ENCODE measurements around the gene NSL1. TPM values are rescaled to one million over a fixed set of nuclear protein-coding genes. Genes with fewer than 3 reads are reported as not detected.
A peak's percentile ranks its signal among the peaks of the same experiment; 100 is the strongest.
"Not testable (repeated sequence)": the region's sequence is repeated elsewhere in the genome, so short reads cannot be mapped to it uniquely, and the experiment has no call there.

Gene NSL1
- total RNA-seq, 1 donor: 28.2 TPM

DNA sequence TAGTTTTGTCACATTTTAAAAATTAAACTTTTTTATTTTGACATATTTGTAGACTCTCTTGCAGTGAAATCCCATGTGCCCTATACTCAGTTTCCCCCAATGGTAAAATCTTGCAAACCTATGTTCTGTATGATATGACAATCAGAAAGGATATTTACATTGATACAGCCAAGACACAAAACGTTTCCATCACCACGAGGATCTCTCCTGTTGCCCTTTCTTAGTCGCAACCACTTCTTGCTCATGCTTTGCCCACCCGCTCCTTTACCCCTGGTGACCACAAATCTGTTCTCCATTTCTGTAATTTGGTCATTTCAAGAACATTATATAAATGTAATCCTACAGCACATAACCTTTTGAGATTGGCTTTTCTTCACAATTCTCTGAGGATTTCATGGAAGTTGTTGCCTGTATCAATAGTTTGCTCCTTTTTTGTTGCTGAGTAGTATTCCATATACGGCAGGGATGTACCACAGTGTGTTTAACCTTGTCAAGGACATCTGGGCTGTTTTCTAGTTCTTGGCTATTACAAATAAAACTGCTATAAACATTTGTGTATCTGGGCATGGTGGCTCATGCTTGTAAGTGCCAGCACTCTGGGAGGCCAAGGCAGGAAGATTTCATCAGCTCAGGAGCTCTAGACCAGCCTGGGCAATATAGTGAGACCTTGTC lies 78.0 kb downstream of the NSL1 start:
- TF ChIP-seq, protein P1, sequence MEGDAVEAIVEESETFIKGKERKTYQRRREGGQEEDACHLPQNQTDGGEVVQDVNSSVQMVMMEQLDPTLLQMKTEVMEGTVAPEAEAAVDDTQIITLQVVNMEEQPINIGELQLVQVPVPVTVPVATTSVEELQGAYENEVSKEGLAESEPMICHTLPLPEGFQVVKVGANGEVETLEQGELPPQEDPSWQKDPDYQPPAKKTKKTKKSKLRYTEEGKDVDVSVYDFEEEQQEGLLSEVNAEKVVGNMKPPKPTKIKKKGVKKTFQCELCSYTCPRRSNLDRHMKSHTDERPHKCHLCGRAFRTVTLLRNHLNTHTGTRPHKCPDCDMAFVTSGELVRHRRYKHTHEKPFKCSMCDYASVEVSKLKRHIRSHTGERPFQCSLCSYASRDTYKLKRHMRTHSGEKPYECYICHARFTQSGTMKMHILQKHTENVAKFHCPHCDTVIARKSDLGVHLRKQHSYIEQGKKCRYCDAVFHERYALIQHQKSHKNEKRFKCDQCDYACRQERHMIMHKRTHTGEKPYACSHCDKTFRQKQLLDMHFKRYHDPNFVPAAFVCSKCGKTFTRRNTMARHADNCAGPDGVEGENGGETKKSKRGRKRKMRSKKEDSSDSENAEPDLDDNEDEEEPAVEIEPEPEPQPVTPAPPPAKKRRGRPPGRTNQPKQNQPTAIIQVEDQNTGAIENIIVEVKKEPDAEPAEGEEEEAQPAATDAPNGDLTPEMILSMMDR (IDR thresholded peaks at IDR 0.05; ENCODE audit: extremely low read depth, low read depth, low read length): no peak
- DNase-seq (ENCODE audit: insufficient read length, low spot score, missing footprints): no peak
- no peak overlapping the region for H3K4me2 ChIP-seq (ENCODE audit: insufficient read depth, low read length)
- no peak overlapping the region for H3K4me3 ChIP-seq (ENCODE audit: insufficient read depth, low read length)
- no peak overlapping the region for H2AFZ ChIP-seq (ENCODE audit: low read length)
- no peaks in the 10 kb centered on the region for H3K27me3 ChIP-seq (ENCODE audit: insufficient read depth, low read length)
- no peak overlapping the region for H3K27ac ChIP-seq (ENCODE audit: low read depth, low read length)
- H3K36me3 ChIP-seq (ENCODE audit: insufficient read depth, low read length): no peaks in the 10 kb centered on the region
- peaks cover 7% of the 10 kb centered on the region for H3K4me1 ChIP-seq (ENCODE audit: insufficient read depth, low read length)
- H3K9me3 ChIP-seq (ENCODE audit: low read depth, low read length): no peaks in the 10 kb centered on the region
- no peaks in the 10 kb centered on the region for H4K20me1 ChIP-seq (ENCODE audit: insufficient read depth, low read length)
- no peaks in the 10 kb centered on the region for H3K79me2 ChIP-seq (ENCODE audit: insufficient read depth, low read length)

DNA sequence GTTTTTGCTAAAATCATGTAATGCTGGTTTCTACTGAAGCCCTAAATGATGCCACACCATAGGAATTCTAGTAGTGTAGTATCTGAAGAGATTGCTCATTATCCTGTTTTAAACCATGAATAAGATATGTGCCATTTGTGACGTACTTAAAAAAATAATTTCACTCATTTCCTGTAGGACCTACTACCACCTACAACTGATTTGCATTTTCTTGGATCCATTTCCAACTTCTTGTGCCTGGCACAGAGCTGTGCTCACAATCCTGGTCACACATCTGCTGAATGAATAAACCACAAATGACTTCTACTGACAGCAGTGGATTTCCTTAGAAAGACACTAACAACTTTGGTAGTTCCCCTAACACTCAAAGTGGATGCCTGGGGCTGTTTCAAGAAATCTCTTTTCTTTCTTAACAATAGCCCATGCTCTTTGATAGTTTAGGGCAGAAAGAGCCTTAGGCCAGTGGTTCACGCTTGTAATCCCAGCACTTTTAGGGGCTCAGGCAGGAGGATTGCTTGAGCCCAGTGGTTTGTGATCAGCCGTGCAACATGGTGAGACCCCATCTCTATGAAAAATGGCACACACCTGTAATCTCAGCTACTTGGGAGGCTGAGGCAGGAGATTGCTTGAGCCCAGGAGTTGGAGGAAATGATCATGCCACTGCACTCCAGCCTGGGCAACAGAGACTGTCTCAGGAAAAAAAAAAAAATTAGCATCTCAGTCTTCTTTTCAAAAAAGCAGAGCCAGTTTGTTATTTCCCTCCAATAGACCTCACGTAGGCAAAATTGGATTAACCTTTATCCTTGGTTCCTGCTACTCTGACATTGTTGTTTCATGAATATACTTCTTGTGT lies 78.9 kb downstream of the NSL1 start:
- no peak overlapping the region for H3K4me2 ChIP-seq (ENCODE audit: insufficient read depth, low read length)
- H4K20me1 ChIP-seq (ENCODE audit: insufficient read depth, low read length): no peaks in the 10 kb centered on the region
- no peaks in the 10 kb centered on the region for H3K9me3 ChIP-seq (ENCODE audit: low read depth, low read length)
- TF ChIP-seq, protein P1 (IDR thresholded peaks at IDR 0.05; ENCODE audit: extremely low read depth, low read depth, low read length): no peak
- H3K27me3 ChIP-seq (ENCODE audit: insufficient read depth, low read length): no peaks in the 10 kb centered on the region
- H2AFZ ChIP-seq (ENCODE audit: low read length): peak overlapping the region; percentile 59
- H3K36me3 ChIP-seq (ENCODE audit: insufficient read depth, low read length): no peaks in the 10 kb centered on the region
- H3K79me2 ChIP-seq (ENCODE audit: insufficient read depth, low read length): no peaks in the 10 kb centered on the region
- peak; percentile 82 for DNase-seq (ENCODE audit: insufficient read length, low spot score, missing footprints)
- H3K4me1 ChIP-seq (ENCODE audit: insufficient read depth, low read length): peaks cover 7% of the 10 kb centered on the region
- peak overlapping the region; percentile 77 for H3K27ac ChIP-seq (ENCODE audit: low read depth, low read length)
- no peak overlapping the region for H3K4me3 ChIP-seq (ENCODE audit: insufficient read depth, low read length)

DNA sequence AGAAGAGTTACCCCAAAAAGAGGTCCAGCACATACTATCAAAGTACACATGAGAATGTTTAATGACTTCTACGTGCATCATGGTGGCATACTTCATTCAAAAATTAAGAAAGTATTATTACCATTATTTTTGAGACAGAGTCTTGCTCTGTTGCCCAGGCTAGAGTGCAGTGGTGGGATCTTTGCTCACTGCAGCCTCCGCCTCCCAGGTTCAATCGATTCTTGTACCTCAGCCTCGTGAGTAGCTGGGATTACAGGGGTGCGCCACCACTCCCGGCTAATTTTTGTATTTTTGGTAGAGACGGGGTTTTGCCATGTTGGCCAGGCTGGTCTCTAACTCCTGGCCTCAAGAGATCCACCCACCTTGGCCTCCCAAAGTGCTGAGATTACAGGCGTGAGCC lies 79.6 kb downstream of the NSL1 start:
- peak overlapping the region; percentile 77 for H3K27ac ChIP-seq (ENCODE audit: low read depth, low read length)
- not testable (repeated sequence) for H3K9me3 ChIP-seq (ENCODE audit: low read depth, low read length); H3K4me1 ChIP-seq (ENCODE audit: insufficient read depth, low read length); H3K4me2 ChIP-seq (ENCODE audit: insufficient read depth, low read length); H3K36me3 ChIP-seq (ENCODE audit: insufficient read depth, low read length); H3K27me3 ChIP-seq (ENCODE audit: insufficient read depth, low read length); H2AFZ ChIP-seq (ENCODE audit: low read length); H3K79me2 ChIP-seq (ENCODE audit: insufficient read depth, low read length); H3K4me3 ChIP-seq (ENCODE audit: insufficient read depth, low read length); H4K20me1 ChIP-seq (ENCODE audit: insufficient read depth, low read length); DNase-seq (ENCODE audit: insufficient read length, low spot score, missing footprints)

DNA sequence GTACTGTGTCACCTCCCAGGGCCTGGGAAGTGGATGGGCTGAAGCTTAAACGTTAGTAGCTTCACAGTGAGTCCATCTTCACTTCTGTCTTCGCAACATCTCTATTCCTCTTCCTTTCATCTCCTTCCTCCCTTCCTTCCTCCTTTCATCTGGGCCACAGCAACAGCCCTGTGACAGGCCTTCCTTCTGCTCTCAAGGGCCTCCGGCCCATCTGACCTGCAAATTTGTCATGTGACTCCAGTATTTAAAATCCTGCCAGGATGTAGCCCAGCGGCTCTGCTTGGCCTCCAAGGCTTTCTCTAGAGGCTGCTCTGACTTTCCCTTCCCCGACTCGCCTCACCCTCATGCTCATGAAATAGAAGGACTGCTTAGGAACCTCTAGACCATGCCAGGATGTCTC lies 81.0 kb downstream of the NSL1 start:
- Histone ChIP-seq H2AFZ (ENCODE audit: low read length) (no peak overlapping the region), H3K79me2 (ENCODE audit: insufficient read depth, low read length) (no peaks in the 10 kb centered on the region), H3K36me3 (ENCODE audit: insufficient read depth, low read length) (no peaks in the 10 kb centered on the region), H3K27me3 (ENCODE audit: insufficient read depth, low read length) (no peaks in the 10 kb centered on the region), H4K20me1 (ENCODE audit: insufficient read depth, low read length) (no peaks in the 10 kb centered on the region), H3K4me1 (ENCODE audit: insufficient read depth, low read length) (peaks cover 7% of the 10 kb centered on the region), H3K9me3 (ENCODE audit: low read depth, low read length) (no peaks in the 10 kb centered on the region), H3K27ac (ENCODE audit: low read depth, low read length) (no peak overlapping the region), H3K4me2 (ENCODE audit: insufficient read depth, low read length) (no peak overlapping the region), H3K4me3 (ENCODE audit: insufficient read depth, low read length) (no peak overlapping the region)
- no peak for DNase-seq (ENCODE audit: insufficient read length, low spot score, missing footprints)
- TF ChIP-seq, protein P1 (IDR thresholded peaks at IDR 0.05; ENCODE audit: extremely low read depth, low read depth, low read length): no peak

Data from osteoblast (primary cell).